Colon (tissue), 2 donors: ENCODE measurements around the gene BIRC3.
A peak's percentile ranks its signal among the peaks of the same experiment; 100 is the strongest.
"Not testable (repeated sequence)": the region's sequence is repeated elsewhere in the genome, so short reads cannot be mapped to it uniquely, and the experiment has no call there.

Experiments used
- FAIRE-seq: peaks from 2 replicates; lab custom pipeline; 2012; peaks lifted over from hg19 to GRCh38; lab: Jason Lieb, UNC
- donor health status: control.
- donor health status: control.

BIRC3 gene

GRCh38 chr11:102296757-102297156 is 20.5 kb upstream of the BIRC3 start:
- not testable (repeated sequence) for FAIRE-seq

GRCh38 chr11:102300837-102301236 is 16.4 kb upstream of the BIRC3 start:
- FAIRE-seq, result not testable (repeated sequence)

- FAIRE-seq, result no peak
Measured at GRCh38 chr11:102302241-102302640, 15.0 kb upstream of the BIRC3 start.

GRCh38 chr11:102304686-102305085 is 12.6 kb upstream of the BIRC3 start:
- FAIRE-seq, result no peak

- no peak for FAIRE-seq
Measured at GRCh38 chr11:102305352-102306047, 11.8 kb upstream of the BIRC3 start.

- no peak for FAIRE-seq
Measured at GRCh38 chr11:102306048-102306597, 11.2 kb upstream of the BIRC3 start.

- no peak for FAIRE-seq
Measured at GRCh38 chr11:102306817-102307726, 10.2 kb upstream of the BIRC3 start.

GRCh38 chr11:102307727-102308038 is 9.6 kb upstream of the BIRC3 start:
- no peak for FAIRE-seq

- FAIRE-seq, result no peak
Measured at GRCh38 chr11:102309621-102310541, 7.4 kb upstream of the BIRC3 start.

- FAIRE-seq, result peak; percentile 74
Measured at GRCh38 chr11:102312667-102313066, 4.6 kb upstream of the BIRC3 start.

- FAIRE-seq, result no peak
Measured at GRCh38 chr11:102313238-102313940, 3.9 kb upstream of the BIRC3 start.

- peak; percentile 5 for FAIRE-seq
Measured at GRCh38 chr11:102314784-102315183, 2.5 kb upstream of the BIRC3 start.

GRCh38 chr11:102316346-102316904 is 859 bp upstream of the BIRC3 start:
- FAIRE-seq, result no peak

GRCh38 chr11:102317768-102318103 is 452 bp downstream of the BIRC3 start:
- FAIRE-seq, result no peak

GRCh38 chr11:102318469-102318868 is 1.2 kb downstream of the BIRC3 start:
- no peak for FAIRE-seq

GRCh38 chr11:102319544-102319943 is 2.3 kb downstream of the BIRC3 start:
- no peak for FAIRE-seq

- FAIRE-seq, result no peak
Measured at GRCh38 chr11:102320188-102320587, 2.9 kb downstream of the BIRC3 start.

- FAIRE-seq, result no peak
Measured at GRCh38 chr11:102320679-102321078, 3.4 kb downstream of the BIRC3 start.

GRCh38 chr11:102322560-102322959 is 5.3 kb downstream of the BIRC3 start:
- FAIRE-seq, result no peak

- peak; percentile 28 for FAIRE-seq
Measured at GRCh38 chr11:102323542-102324251, 6.4 kb downstream of the BIRC3 start.

GRCh38 chr11:102325088-102325487 is 7.8 kb downstream of the BIRC3 start:
- no peak for FAIRE-seq
